Measurements from ENCODE around the gene MNAT1.

DNA sequence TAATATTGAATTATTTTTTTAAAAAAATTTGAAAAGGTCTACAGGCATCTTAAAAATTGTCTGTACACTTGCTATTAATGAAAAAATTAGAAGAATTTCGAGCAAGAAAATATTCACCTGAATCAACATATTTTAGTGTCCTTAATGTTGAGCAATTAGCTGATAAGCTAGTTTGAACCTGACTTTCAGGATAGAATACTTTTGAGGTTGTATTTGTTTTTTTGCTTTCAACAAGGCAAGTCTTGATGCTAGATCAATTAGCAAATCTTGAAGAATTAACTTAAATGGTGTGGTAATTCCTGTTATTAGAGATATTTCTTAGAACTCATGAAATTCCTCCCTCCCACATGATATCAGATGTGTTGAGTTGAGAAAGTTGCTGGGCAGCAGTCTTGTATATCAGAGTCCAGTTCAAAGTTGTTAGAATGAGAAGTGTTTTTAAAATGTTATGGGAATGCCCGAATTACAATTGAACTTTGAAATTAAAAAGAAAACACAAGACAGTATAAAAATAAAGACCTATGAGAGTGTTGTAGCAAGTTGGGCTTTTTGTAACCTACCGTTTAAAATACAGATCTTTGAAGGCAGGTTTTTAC lies 127.1 kb downstream of the MNAT1 start:
- TF ChIP-seq, protein P1, sequence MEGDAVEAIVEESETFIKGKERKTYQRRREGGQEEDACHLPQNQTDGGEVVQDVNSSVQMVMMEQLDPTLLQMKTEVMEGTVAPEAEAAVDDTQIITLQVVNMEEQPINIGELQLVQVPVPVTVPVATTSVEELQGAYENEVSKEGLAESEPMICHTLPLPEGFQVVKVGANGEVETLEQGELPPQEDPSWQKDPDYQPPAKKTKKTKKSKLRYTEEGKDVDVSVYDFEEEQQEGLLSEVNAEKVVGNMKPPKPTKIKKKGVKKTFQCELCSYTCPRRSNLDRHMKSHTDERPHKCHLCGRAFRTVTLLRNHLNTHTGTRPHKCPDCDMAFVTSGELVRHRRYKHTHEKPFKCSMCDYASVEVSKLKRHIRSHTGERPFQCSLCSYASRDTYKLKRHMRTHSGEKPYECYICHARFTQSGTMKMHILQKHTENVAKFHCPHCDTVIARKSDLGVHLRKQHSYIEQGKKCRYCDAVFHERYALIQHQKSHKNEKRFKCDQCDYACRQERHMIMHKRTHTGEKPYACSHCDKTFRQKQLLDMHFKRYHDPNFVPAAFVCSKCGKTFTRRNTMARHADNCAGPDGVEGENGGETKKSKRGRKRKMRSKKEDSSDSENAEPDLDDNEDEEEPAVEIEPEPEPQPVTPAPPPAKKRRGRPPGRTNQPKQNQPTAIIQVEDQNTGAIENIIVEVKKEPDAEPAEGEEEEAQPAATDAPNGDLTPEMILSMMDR (conservative IDR thresholded peaks at IDR 0.05; ENCODE audit: low read depth in 2 of 2), result no peak
- TF ChIP-seq EZH2 (IDR thresholded peaks at IDR 0.05; ENCODE audit: low read depth, unreplicated experiment), result no peak
- no peak for TF ChIP-seq JUNB (IDR thresholded peaks at IDR 0.05; ENCODE audit: unreplicated experiment)
- TF ChIP-seq REST (IDR thresholded peaks at IDR 0.05; ENCODE audit: unreplicated experiment), result no peak
- no peak for TF ChIP-seq POLR2AphosphoS5 (IDR thresholded peaks at IDR 0.05; ENCODE audit: low read depth)
- no peak for TF ChIP-seq EZH2phosphoT487 (IDR thresholded peaks at IDR 0.05; ENCODE audit: unreplicated experiment)
- no peak for TF ChIP-seq ZNF114 (CRISPR knock-in tag; IDR thresholded peaks at IDR 0.05)
- no peak for TF ChIP-seq CREB1 (CRISPR knock-in tag; IDR thresholded peaks at IDR 0.05; ENCODE audit: low read depth)
- no peak for TF ChIP-seq ZNF331 (CRISPR knock-in tag; IDR thresholded peaks at IDR 0.05; ENCODE audit: low read depth)
- TF ChIP-seq, protein P2, sequence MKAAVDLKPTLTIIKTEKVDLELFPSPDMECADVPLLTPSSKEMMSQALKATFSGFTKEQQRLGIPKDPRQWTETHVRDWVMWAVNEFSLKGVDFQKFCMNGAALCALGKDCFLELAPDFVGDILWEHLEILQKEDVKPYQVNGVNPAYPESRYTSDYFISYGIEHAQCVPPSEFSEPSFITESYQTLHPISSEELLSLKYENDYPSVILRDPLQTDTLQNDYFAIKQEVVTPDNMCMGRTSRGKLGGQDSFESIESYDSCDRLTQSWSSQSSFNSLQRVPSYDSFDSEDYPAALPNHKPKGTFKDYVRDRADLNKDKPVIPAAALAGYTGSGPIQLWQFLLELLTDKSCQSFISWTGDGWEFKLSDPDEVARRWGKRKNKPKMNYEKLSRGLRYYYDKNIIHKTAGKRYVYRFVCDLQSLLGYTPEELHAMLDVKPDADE (IDR thresholded peaks at IDR 0.05), result no peak
